HG02970 (cell line): ENCODE results near the gene AANAT.

Source experiments
- ATAC-seq: cut with Tn5 transposase; IDR thresholded peaks from one replicate; pipeline ENCODE4 v1.9.1; 2021; ENCODE audit warnings: mild to moderate bottlenecking, moderate library complexity, moderate number of reproducible peaks; ENCODE audit not compliant: unreplicated experiment, low FRiP score

Gene AANAT

DNA sequence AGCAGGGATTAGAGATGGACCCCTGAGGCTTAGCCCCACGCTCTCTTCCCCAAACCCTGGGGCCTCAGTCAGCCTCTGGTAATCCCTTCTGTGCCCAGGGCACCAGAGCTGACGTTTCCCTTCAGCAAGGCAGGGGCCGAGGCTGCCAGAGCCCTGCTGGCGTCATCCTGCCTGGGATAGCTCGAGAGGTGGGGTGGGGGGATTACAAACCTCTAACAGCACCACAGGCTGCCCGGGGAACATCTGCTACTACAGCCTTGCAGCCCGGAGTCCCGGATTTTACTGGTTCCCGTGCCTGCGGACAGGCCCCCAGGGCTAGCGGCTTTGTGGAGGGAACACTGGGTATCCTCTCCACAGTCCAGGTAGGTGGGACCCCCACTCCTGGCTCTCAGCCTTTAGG is at the start of gene AANAT:
TSS of gene AANAT (plus strand) at position 238 of the 400 bp plus-strand sequence. CDS start 1,144 bp downstream, outside the sequence.
- no peak for ATAC-seq

DNA sequence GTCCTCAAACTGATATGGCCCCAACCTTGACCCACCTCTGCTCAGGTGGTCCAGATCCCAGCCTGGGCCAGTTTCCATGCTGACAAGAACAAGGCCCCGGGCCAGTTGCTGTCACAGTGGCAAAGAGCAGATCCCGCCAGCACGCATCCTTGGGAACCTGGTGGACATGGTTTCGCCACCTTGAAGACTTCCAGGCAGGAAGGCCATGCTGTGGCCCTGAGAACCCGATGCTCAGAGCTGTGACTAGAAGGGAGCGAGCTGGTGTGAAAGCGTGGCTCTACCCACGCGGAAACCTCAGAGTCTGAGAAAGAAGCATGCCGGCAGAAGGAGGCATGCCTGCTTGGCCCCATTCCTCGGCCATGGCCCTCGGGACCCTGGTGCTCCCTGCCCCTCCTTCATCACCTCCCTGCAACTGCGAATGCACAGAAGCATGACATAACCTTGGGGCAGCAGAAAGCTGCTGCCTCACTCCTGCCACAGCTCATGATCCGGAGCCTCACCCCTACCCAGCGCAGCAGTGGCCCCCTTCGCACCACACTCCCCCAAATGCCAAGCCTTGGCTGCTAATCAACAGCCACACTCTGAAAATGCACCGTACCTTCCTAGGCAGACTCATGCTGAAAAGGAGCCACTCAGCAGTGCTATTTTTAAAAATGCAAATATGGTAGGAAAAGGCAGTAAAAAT is 47.7 kb upstream of the AANAT start:
- no peak for ATAC-seq

DNA sequence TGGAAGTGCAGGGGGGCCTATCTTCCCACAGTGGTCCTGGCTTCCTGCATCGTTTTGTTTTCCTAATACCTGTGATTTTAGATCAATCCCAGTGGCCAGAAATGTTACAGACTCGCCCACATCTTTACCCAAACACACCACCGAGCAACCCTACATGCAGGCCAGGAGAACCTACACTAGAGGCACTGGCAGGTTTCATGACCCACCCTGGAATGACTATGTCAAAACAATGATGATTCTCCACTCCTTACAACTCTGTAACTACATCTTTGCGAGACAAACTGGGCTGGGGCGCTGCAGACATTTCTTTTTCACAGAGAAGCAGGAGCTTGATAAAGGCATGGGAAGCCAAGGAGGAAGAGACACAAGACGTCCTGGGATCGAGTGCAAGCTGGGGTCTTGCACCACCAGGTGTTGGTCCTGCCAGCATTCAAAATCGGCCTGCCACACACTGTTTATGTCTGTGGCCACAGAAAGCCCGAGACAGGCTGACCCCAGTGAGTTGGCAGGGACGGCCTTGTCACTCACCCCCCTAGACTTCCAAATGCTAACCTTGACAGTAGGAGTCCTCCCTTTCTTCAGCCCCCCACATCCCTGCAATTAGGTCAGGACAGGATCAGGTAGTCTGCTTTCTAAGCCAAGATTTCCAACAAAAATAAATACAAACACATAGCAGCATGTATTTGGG is 46.9 kb upstream of the AANAT start:
- ATAC-seq: no peak

DNA sequence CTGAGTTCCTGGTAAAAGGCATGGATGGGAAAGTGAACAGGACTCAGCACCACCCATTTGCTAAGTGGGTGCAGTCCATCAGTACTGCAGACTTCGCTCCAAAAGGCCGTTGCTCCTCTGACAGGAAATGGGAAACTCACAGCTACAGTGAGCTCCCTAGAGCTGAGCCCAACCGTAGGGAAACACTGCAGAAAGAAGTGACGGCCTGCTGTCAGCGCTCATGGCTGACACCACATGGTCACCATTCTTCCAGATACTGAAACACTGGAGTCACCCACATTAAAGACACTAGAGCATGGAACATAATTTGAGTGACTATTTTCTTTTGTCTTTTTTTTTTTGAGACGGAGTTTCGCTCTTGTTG is 46.4 kb upstream of the AANAT start:
- no peak for ATAC-seq

DNA sequence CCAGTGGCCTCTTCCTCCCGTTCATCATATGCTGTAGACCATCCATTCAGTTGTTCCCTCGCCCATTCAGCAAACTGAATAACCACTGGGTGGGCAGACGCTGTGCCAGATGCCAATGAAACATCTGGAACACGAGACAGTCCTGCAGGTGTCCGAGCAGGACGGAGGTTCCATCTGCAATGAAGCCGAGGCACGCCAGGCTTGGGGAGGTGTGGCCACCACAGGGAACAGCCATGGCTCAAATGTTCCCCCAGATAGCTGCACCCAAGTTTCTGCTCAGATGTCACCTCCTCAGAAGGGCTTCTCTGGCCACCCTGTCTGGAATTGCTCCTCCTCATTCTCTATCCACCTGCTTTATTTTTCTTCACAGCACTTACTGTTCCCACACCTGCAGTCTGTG is 45.0 kb upstream of the AANAT start:
- ATAC-seq: no peak

DNA sequence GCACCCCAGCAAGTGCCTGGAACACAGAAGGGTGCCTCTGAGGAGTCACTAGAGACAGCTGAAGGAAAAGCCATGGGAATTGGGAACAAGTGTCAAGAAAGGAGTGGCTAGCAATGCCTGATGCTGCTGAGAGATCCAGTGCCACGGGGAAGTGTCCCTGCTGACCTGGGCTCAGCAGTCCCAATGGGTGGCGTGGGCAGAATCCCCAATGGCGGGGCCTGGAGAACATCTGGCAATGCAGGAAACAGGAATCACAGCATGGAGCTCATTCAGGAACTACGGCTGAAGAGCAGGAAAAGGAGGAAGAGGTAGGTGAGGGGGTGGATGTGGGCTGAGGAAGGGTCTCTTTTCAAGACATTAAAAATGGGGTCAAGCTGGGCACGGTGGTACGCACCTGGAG is 44.5 kb upstream of the AANAT start:
- ATAC-seq: no peak

DNA sequence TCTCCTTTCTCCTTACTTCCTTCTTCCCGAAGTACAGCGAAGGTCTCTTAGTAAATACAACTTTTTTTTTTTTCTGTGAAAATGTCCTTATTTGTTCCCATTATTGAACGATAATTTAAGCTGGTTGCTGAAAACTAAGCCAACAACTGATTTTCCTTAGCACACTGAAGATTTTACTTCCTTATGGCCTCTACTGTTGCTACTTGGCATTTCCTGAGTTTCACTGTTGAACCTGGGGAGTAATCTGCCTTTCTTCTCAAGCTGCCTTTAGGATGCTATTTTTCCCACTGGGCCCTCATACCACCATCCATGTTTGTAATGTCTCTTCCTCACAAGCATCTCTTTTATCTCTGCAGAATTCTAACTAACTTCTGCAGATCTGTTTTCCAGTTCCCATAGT is 40.5 kb upstream of the AANAT start:
- no peak for ATAC-seq

DNA sequence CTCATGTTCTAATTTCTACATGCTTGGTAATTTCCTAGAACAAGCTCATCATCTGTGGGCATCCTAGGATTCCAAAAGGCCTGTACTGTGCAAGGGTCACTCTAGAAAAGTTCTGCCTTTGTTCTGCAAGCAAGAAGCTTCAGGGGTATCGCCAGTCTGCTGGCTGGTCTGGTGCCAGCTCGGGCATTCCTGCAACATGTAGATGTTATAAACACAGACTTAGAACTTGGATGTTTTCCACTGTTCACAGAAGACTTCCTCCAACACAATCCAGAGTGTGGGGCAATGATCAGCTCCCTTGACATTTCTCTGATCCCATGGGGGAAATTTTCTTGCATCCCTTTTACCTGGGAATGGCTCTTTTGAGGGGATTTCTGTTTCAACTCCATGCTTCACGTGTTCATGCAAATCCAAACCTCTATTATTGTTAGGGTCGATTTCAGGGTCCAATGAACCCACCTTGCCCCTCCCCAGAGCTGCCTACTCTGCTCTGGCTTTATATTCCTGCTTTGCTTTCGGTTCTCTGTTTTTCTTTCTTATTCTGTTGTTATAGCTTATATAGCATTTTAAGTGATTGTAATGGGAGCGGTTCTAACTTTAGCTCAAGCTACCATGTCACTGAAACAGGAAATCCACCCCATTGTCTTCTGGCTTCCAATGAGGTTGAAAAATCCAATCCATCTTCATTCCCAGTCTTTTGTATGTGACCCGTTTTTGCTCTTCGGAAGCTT is 39.7 kb upstream of the AANAT start:
- no peak for ATAC-seq

DNA sequence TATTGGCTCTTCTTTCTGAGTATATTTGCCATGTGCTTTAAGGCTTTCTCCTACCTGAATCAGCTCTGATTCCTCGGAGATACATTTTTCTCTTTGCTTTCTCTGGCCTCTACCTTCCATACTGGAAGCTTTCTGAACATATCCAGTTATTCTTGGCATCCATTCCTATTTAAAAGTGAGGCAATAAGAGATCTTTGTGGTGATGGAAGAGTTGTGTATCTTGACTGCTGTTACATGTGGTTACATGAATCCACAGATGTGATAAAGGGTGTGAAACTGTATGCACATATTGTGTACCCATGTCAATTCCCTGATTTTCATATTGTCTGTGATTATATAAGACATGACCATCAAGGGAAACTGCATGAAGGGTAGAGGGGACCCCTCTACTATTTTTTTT is 38.9 kb upstream of the AANAT start:
- no peak for ATAC-seq

DNA sequence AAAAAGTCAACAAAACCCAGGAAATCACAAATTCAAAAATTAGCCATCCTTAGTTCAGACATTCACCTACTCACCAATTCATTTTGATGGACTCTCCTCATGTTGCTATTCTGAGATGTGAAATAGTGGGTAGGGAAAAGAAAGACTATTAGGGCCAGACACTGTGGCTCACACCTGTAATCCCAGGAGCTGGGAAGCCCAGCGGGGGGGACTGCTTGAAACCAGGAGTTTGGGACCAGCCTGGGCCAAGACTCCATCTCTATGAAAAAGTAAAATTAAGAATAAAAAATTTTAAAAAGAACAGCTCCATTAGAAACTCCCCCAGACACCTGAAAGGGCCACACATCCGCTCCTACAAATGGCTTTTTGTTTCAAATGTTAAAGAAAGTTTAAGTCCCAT is 35.9 kb upstream of the AANAT start:
- ATAC-seq: no peak

DNA sequence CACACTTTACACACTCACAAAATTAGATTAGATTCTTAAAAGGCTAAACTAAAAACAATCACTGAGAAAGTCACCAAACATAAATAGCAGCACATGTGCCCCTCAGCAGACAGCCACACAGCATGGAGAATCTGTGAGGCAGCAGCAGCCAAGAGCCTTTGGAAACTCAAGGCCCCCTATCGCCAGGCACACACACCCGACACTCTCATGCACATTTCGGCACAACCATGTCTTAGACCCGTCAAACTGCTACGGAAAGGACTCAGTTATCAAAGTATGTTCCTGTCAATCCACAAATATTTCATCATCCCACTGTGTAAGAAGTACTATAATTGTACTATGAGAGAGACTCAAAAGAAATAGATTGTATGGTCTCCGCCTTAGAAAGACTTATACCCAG is 35.4 kb upstream of the AANAT start:
- no peak for ATAC-seq

DNA sequence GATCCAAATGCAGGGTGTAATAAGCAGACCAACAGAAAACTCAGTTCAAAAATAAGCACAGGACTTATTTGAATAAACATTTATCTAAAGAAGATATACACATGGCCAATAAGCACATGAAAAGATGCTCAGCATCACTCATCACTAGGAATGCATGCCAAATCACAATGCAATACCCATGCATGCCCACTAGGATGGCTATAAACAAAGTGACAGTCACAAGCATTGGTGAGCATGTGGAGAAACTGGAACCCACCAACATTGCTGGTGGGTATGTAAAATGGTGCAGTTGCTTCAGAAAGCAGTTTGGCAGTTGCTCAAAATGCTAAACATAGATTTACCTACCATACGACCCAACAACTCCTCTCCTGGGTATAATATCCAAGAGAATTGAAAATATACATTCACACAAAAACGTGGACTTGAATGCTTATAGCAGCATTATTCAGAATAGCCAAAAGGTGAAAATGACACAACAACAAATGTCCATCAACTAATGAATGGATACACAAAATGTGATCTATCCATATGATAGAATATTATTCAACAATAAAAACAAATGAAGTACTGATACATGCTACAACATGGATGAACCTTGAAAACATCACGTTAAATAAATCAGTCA is 34.6 kb upstream of the AANAT start:
- ATAC-seq: no peak

DNA sequence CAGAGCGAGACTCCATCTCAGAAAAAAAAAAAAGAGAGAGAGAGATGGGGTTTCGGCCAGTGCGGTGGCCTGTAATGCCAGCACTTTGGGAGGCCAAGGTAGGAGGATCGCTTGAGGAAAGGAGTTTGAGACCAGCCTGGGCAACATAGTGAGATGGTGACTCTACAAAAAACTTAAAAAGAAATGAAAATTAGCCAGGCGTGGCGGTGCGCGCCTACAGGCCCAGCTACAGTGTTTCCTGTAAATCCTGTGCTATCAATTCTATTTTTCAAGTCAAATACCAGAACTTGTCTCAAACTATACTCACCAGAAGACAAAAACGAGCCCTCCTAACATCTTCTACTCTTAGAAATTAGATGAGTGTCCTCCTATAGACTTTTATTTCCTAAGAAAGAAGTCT is 33.7 kb upstream of the AANAT start:
- no peak for ATAC-seq

DNA sequence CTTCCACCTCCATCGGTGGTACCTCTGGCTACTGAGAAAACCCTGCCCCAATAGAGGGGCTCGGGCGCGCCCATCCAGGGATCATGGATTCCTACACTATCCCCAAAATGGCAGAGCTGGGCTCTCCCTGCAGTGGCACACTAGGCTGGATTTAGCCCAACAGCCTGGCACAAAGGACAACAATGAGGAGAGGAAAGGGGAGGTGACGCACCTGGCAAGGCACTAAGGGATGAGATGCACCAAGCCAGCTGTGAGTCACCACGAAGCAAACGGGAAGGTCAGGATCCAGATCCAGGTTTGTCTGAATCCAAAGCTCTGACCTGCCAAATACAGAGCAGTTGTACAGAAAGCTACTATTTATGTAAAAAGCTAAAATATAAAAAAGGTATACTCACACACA is 32.5 kb upstream of the AANAT start:
- ATAC-seq: no peak

DNA sequence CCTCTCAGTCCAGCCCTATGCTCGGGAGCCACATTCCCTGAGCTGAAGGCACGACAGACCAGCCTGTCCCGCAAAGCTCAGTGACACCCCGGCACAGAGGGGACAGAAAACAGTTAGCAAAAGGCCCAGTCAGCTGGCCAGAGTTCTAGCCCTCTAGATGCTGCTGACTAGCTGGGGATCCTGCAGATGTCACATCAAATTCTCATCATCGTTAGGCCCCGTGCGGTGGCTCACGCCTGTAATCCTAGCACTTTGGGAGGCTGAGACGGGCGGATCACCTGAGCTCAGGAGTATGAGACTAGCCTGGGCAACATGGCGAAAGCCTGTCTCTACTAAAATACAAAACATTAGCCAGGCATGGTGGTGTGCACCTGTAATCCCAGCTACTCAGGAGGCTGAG is 31.7 kb upstream of the AANAT start:
- no peak for ATAC-seq

DNA sequence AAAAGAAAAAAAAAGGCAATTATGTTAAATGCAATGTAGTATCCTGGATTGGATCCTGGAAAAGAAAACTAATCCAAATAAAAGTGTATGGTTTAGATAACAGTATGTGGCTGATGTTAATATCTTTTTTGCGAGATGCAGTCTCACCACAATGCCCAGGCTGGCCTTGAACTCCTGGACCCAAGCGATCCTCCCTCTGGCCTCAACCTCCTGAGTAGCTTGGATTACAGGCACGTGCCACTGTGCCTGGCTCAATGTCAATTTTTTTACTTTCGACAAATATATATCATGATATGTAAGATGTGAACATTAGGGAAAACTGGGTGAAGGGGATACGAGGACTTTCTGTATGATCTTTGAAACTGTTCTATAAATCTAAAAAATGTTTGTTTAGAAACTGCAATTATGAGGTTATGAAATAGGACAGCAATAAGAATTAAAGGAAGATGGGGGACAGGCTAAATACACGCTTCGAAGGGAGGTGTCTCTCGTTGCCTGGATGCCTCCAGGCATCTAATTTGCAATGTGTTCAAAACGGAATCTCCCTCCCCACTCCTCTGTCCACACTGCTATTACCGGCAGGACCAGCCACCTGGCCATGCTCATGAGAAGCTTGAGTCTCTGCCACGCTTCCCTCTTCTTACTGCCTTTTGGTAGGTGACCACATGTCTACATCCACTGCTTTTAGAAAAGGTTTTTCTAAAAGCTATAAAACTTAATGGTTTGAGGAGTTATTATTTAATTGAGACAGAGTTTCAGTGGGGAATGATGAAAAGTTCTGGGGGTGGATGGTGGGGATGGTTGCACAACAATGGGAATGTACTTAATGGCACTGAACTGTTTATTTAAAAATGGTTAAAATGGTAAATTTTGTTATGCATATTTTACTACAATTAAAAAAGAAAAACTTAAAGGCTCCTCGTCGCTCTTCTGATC is 29.7 kb upstream of the AANAT start:
- ATAC-seq: no peak

DNA sequence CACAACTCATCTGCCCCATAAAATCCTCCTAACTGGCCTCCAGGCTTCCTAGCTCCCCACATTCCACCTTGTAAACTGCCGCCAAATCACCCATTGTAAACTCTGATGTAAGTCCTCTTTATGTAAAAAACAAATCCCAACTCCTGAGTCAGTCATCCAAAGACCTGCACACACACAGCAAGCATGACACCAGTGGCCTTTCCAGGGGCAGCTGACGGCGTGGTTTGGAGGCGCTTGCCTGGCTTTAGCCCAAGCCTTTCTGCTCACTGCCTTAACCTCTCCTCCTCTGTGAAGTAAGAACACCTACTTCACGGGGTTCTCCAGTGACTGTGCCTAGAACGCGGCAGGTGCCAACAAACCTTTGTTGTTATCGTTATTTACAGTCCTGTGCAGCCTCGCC is 28.5 kb upstream of the AANAT start:
- no peak for ATAC-seq

DNA sequence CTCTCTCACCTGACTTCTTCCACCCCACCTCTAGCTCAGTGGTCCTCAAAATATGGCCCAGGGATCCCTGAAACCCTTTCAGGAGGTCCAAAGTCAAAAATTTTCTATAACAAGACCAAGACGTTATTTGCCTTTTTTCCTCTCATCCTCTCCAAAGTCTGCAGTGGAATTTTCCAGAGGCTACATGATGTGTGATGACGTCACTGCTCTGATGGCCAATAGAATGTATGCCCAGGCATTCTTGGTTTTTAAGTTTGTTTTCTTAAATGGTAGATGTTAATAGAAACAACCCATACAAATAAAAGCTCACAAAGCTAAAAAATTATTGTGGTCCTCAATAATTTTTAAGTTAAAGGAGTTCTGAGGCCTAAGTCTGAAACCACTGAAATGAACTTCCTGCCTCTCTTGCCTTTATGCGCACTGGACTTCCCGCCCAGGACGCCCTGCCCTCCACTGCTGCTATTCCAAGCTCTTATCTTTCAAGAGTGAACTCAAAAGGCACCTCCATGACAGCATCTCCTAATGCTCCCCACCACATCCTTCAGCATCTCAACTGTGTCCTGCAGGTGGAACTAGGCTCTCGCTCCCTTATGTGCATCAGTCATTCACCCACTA is 28.0 kb upstream of the AANAT start:
- ATAC-seq: no peak

DNA sequence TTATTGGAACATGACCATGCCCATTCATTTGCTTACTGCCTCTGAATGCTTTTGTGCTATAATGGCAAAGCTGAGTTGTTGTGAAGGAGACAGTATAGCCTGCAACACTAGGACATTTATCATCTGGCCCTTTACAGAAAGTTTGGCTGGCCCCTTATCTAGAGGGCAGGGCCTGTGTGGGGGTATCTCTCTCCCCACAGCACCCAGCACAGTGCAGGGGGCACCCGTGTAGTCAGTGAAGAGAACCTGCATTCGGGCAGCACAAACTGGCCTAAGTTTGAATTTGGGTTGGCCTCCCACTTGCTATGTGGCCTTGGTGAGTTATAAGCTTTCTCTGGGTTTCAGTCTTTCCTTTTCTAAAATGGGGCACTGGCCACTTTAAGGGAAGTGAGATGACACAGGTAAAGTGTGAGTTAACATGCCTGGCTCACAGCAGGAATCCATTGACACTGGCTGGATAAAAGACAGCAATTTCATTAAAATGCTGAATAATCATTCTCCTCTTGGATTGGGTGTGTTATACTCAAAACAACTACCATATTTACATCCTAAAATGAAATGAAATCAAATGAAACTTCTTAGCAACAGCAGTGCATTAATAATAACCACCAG is 26.5 kb upstream of the AANAT start:
- no peak for ATAC-seq
